ENCODE measurements around the gene CEP85L.

DNA sequence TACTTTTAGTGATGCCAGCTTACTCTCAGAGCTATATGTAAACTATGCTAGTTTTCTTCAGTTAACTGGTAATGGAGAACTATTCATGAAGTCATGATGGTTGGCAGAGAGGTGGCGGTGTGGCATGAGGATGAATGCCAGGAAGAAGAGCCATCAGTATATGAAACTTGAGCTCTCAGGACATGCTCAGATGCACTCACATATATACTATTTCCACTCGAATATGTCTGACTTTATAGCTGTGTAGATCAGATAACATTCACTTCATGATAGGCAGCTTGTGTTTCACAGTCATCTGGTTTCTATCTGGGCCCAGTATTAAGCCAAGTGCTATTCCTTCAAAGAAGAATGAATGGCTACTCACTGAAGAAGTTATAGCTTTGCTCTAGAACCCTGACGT is 46.2 kb upstream of the CEP85L start:
- TF ChIP-seq, protein P1, sequence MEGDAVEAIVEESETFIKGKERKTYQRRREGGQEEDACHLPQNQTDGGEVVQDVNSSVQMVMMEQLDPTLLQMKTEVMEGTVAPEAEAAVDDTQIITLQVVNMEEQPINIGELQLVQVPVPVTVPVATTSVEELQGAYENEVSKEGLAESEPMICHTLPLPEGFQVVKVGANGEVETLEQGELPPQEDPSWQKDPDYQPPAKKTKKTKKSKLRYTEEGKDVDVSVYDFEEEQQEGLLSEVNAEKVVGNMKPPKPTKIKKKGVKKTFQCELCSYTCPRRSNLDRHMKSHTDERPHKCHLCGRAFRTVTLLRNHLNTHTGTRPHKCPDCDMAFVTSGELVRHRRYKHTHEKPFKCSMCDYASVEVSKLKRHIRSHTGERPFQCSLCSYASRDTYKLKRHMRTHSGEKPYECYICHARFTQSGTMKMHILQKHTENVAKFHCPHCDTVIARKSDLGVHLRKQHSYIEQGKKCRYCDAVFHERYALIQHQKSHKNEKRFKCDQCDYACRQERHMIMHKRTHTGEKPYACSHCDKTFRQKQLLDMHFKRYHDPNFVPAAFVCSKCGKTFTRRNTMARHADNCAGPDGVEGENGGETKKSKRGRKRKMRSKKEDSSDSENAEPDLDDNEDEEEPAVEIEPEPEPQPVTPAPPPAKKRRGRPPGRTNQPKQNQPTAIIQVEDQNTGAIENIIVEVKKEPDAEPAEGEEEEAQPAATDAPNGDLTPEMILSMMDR (IDR thresholded peaks at IDR 0.05) = no peak
- no peak for TF ChIP-seq EZH2phosphoT487 (IDR thresholded peaks at IDR 0.05)
